Measurements from ENCODE around the gene OR8H2. TPM values are rescaled to one million over a fixed set of nuclear protein-coding genes. Genes with fewer than 3 reads are reported as not detected.

The OR8H2 gene
- polyA plus RNA-seq, 1 of the 3 experiments (the other 2 are of a cell fraction) = not detected

DNA sequence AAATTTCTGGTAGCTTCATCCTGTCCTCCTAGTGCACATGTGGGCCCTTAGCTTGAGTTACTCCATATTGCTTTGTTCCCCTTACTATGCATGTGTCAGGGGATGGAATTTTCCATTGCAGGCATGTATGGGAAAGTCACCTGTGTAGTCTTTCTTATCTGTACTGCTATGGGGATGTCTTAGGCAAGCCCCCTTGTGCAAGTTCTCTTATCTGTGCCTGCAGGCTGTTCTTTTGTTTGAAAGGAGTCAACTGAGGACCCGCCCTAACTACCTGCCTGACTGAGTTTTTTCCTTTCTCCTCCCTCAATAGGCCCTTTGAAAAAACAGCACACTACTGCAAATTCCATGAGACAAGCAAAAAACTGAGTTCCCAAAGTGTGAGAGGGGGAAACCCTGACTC is 47.9 kb downstream of the OR8H2 start:
- no peaks in the 10 kb centered on the region for H3K79me2 ChIP-seq (ENCODE audit: insufficient read depth)
- H3K27ac ChIP-seq (ENCODE audit: low read depth in 2 of 2, low read length in 1 of 2) = no peak overlapping the region
- ChIA-PET CTCF (no interaction called here), POLR2A (no interaction called here)
- no peak for DNase-seq
- no peak overlapping the region for H3K4me2 ChIP-seq
- H4K20me1 ChIP-seq (ENCODE audit: insufficient read depth) = no peaks in the 10 kb centered on the region
- H3K9me2 ChIP-seq = no peaks in the 10 kb centered on the region
- no peaks in the 10 kb centered on the region for H3F3A ChIP-seq (replicated peaks; ENCODE audit: insufficient read depth)
- no peak overlapping the region for H3K4me3 ChIP-seq (ENCODE audit: low read depth in 2 of 2, low read length in 1 of 2)
- H3K4me1 ChIP-seq (ENCODE audit: control insufficient read depth in 1 of 2, insufficient read depth in 2 of 2, low read depth in 1 of 2, low read length in 1 of 2) = no peaks in the 10 kb centered on the region
- TF ChIP-seq FOSL2 (IDR thresholded peaks at IDR 0.05; ENCODE audit: borderline replicate concordance, low read depth) (no peak), FOXM1 (IDR thresholded peaks at IDR 0.05; ENCODE audit: low read depth) (no peak), TCF12 (IDR thresholded peaks at IDR 0.05) (no peak), NRF1 (IDR thresholded peaks at IDR 0.05; ENCODE audit: low read depth, low read length) (no peak), POLR2AphosphoS5 (IDR thresholded peaks at IDR 0.05; ENCODE audit: low read depth, low read length) (no peak), EZH2phosphoT487 (IDR thresholded peaks at IDR 0.05; ENCODE audit: borderline replicate concordance, low read depth) (no peak), FOXJ3 (CRISPR knock-in tag; IDR thresholded peaks at IDR 0.05) (no peak), RXRA (IDR thresholded peaks at IDR 0.05; ENCODE audit: borderline replicate concordance, low read depth) (no peak), SIN3A (IDR thresholded peaks at IDR 0.05; ENCODE audit: borderline replicate concordance, low read depth, low read length) (no peak)
- TF ChIP-seq, protein P1, sequence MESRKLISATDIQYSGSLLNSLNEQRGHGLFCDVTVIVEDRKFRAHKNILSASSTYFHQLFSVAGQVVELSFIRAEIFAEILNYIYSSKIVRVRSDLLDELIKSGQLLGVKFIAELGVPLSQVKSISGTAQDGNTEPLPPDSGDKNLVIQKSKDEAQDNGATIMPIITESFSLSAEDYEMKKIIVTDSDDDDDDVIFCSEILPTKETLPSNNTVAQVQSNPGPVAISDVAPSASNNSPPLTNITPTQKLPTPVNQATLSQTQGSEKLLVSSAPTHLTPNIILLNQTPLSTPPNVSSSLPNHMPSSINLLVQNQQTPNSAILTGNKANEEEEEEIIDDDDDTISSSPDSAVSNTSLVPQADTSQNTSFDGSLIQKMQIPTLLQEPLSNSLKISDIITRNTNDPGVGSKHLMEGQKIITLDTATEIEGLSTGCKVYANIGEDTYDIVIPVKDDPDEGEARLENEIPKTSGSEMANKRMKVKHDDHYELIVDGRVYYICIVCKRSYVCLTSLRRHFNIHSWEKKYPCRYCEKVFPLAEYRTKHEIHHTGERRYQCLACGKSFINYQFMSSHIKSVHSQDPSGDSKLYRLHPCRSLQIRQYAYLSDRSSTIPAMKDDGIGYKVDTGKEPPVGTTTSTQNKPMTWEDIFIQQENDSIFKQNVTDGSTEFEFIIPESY (IDR thresholded peaks at IDR 0.05; ENCODE audit: borderline replicate concordance, low read depth) = no peak
- TF ChIP-seq, protein P2, sequence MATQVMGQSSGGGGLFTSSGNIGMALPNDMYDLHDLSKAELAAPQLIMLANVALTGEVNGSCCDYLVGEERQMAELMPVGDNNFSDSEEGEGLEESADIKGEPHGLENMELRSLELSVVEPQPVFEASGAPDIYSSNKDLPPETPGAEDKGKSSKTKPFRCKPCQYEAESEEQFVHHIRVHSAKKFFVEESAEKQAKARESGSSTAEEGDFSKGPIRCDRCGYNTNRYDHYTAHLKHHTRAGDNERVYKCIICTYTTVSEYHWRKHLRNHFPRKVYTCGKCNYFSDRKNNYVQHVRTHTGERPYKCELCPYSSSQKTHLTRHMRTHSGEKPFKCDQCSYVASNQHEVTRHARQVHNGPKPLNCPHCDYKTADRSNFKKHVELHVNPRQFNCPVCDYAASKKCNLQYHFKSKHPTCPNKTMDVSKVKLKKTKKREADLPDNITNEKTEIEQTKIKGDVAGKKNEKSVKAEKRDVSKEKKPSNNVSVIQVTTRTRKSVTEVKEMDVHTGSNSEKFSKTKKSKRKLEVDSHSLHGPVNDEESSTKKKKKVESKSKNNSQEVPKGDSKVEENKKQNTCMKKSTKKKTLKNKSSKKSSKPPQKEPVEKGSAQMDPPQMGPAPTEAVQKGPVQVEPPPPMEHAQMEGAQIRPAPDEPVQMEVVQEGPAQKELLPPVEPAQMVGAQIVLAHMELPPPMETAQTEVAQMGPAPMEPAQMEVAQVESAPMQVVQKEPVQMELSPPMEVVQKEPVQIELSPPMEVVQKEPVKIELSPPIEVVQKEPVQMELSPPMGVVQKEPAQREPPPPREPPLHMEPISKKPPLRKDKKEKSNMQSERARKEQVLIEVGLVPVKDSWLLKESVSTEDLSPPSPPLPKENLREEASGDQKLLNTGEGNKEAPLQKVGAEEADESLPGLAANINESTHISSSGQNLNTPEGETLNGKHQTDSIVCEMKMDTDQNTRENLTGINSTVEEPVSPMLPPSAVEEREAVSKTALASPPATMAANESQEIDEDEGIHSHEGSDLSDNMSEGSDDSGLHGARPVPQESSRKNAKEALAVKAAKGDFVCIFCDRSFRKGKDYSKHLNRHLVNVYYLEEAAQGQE (IDR thresholded peaks at IDR 0.05; ENCODE audit: low read depth, low read length) = no peak
- TF ChIP-seq, protein P3, sequence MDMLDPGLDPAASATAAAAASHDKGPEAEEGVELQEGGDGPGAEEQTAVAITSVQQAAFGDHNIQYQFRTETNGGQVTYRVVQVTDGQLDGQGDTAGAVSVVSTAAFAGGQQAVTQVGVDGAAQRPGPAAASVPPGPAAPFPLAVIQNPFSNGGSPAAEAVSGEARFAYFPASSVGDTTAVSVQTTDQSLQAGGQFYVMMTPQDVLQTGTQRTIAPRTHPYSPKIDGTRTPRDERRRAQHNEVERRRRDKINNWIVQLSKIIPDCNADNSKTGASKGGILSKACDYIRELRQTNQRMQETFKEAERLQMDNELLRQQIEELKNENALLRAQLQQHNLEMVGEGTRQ (IDR thresholded peaks at IDR 0.05; ENCODE audit: borderline replicate concordance, low read depth, low read length) = no peak
- H3K9ac ChIP-seq = no peak overlapping the region
- H3K9me3 ChIP-seq = no peaks in the 10 kb centered on the region
- no peaks in the 10 kb centered on the region for H3K36me3 ChIP-seq (replicated peaks in 1 of 2; ENCODE audit: control insufficient read depth in 1 of 2, insufficient read depth in 2 of 2, low read length in 1 of 2)
- 0% methylated on average over 1 of the region's 1 CpG for WGBS (ENCODE audit: low lambda C conversion rate)
- H2AFZ ChIP-seq (ENCODE audit: low read depth) = no peak overlapping the region
- no peaks in the 10 kb centered on the region for H3K27me3 ChIP-seq (ENCODE audit: insufficient read depth)
